Measurements from ENCODE around the gene HOOK1. TPM values are rescaled to one million over a fixed set of nuclear protein-coding genes. Genes with fewer than 3 reads are reported as not detected.

The HOOK1 gene
- total and polyA plus RNA-seq, 2 of the 13 experiments (the other 11 are each of a cell fraction or from before 2014, with no cell fraction given), result 11.3 to 24.2 TPM

GRCh38 chr1:59765011-59765730, 49.6 kb upstream of the HOOK1 start (continued):
- no peak for TF ChIP-seq NFIB (CRISPR knock-in tag; IDR thresholded peaks at IDR 0.05; ENCODE audit: borderline replicate concordance)
- no peak for TF ChIP-seq SAP130 (CRISPR knock-in tag; IDR thresholded peaks at IDR 0.05; ENCODE audit: low read depth)
- no peak for TF ChIP-seq AHDC1 (CRISPR knock-in tag; IDR thresholded peaks at IDR 0.05; ENCODE audit: borderline replicate concordance)
- TF ChIP-seq ZNF550 (CRISPR knock-in tag; IDR thresholded peaks at IDR 0.05; ENCODE audit: borderline replicate concordance), result no peak
- TF ChIP-seq ZNF609 (CRISPR knock-in tag; IDR thresholded peaks at IDR 0.05; ENCODE audit: borderline replicate concordance), result no peak
- TF ChIP-seq IRF9 (CRISPR knock-in tag; IDR thresholded peaks at IDR 0.05; ENCODE audit: borderline replicate concordance), result no peak

All from HepG2 (cell line).